Right cardiac atrium (tissue), 5 donors: ENCODE data around the gene PLEKHF1. TPM values are rescaled to one million over a fixed set of nuclear protein-coding genes. Genes with fewer than 3 reads are reported as not detected.

Experiments used
- ATAC-seq, 2 donors: fragments of 200-7000 bp; cut with Tn5 transposase; one replicate each; pipeline versions ENCODE4 v1.8.0 to v1.9.1; 2020; ENCODE audit warnings: moderate library complexity in 2 of 2, mild to moderate bottlenecking in 1 of 2
- DNase-seq, 3 donors: peaks; one replicate each; pipeline ENCODE4 v3.0.0-alpha.2; 2020
- H3K27ac ChIP-seq: one replicate; pipeline ENCODE4 v1.5.1; 2013; ENCODE audit warnings: mild to moderate bottlenecking, low read length, control low read depth, moderate library complexity
- H3K27me3 ChIP-seq: one replicate; pipeline ENCODE4 v1.6.1; 2013; ENCODE audit not compliant: control insufficient read depth, insufficient read depth
- H3K4me1 ChIP-seq: one replicate; pipeline ENCODE4 v1.6.1; 2013; ENCODE audit warnings: low read length; ENCODE audit not compliant: control insufficient read depth, insufficient read depth
- H3K4me3 ChIP-seq: one replicate; pipeline ENCODE4 v1.5.1; 2013; ENCODE audit warnings: low read length, control low read depth
- H3K9me3 ChIP-seq: one replicate; pipeline ENCODE4 v1.6.1; 2013; ENCODE audit warnings: low read length; ENCODE audit not compliant: control insufficient read depth
- WGBS: extraction: QIAGEN DNeasy Blood & Tissue Kit; methylation state at CpG from one replicate; pipeline ENCODE4 v1.1.7; 2013; 5-methylcytosine and 5-hydroxymethylcytosine counted together
- intact Hi-C, 4 donors: fragments of 100-400 bp; cut with DNase I; formaldehyde crosslinking; loops; one replicate each; pipeline versions ENCODE4 v1.11.0 to v1.14.0; 2022 to 2023
- polyA plus RNA-seq: library from polyadenylated mRNA; stranded (reverse); fragments of 200-250 nt; gene quantifications from one replicate; pipeline ENCODE4 v1.2.3, GENCODE V29; 2013
- total RNA-seq, 4 donors: library from RNA; stranded (reverse); fragmentation: NEBNext Ultra II Directional; extraction: Animal tissue kit (Norgen Biotek cat#: 25700); gene quantifications; one replicate each; pipeline ENCODE4 v1.2.1, GENCODE V29; 2021
- donor health status: healthy with polysubstance abuse.
- donor health status: DM: no; HTN: yes; CAD: no.
- donor health status: DM: no; HTN: no; CAD: no.
- donor health status: DM: no; HTN: yes; CAD: no; lungs with severe emphysema.
- donor health status: DM: yes; HTN: yes; CAD: no.

Gene PLEKHF1
- total and polyA plus RNA-seq, 5 donors: 25.1 to 44.1 (median 33.7) TPM

GRCh38 chr19:29634423-29635130, 30.7 kb upstream of the PLEKHF1 start:
- H3K27ac ChIP-seq: peak overlapping the region; percentile 12
- H3K9me3 ChIP-seq: no peaks in the 10 kb centered on the region
- 55% methylated on average over 6 of the region's 6 CpGs for WGBS
- DNase-seq (peak in 1 of 3 donors; percentile 68), ATAC-seq (peak; percentile 43 to 73)
- no peaks in the 10 kb centered on the region for H3K4me1 ChIP-seq
- intact Hi-C loops: no loop called here
- no peaks in the 10 kb centered on the region for H3K27me3 ChIP-seq
- no peak overlapping the region for H3K4me3 ChIP-seq

DNA sequence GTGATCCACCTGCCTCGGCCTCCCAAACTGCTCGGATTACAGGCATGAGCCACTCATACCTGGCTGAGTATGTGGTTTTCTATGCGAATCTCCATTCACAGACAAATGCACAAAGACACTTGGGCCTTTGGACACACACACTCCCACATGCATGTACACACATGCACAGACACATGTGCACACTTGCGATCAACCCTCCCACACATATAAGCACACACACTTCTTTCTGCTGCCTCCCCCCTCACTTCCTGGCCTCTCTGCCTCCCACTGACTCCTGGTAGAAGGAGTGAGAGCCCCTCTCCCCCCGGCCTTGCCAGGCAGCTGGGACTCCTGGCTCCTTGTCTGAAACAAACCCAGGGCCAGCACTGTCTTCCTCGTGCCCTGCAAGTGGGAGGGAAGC, 29.3 kb upstream of the PLEKHF1 start:
- no peak overlapping the region for H3K27ac ChIP-seq
- DNase-seq: no peak
- intact Hi-C loops: no loop called here
- 85% methylated on average over 6 of the region's 6 CpGs for WGBS
- H3K27me3 ChIP-seq: no peaks in the 10 kb centered on the region
- no peak overlapping the region for H3K4me3 ChIP-seq
- no peak for ATAC-seq
- H3K4me1 ChIP-seq: no peaks in the 10 kb centered on the region
- H3K9me3 ChIP-seq: no peaks in the 10 kb centered on the region

DNA sequence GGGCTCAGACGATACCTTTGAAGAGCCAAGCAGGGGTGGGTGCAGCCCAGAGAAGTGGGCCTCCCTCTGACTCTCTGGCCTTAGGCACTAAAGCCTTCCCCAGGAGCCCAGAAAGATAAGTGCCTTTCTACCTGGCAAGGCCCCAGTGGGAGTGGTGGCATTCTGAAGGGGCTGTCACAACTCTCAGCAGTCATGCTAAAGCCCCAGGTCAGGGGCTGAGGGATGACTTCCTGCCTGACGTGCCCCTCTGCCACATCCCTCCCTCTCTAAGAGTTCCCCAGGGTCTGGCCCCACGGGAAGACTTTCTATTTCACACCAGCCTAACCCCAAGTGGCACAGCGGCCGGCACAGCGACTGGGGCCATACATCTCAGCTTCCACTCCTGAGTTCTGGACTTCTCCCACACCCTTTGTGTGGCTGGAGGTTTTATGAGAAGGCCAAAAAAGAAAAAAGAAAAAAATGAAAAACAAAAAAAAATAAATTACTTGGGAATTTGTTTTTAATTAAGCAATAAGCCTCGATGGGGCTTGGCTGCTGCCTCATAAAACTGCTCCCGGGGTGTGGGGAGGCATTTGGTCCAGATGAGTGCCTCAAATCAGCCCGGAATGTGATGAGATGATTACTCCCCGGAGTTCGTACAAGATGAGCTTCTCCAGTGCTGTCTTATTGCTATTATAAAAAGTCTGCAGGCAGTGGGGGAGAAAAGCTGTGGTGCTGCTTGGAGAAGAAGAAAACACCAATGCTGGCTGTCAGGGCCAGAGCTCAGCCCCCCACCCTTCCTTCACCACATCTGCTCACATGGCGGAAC, 28.5 kb upstream of the PLEKHF1 start:
- no peak overlapping the region for H3K4me3 ChIP-seq
- WGBS: 53% methylated on average over 12 of the region's 12 CpGs
- ATAC-seq (no peak), DNase-seq (no peak)
- no peaks in the 10 kb centered on the region for H3K27me3 ChIP-seq
- intact Hi-C loops: no loop called here
- H3K27ac ChIP-seq: no peak overlapping the region
- H3K4me1 ChIP-seq: no peaks in the 10 kb centered on the region
- no peaks in the 10 kb centered on the region for H3K9me3 ChIP-seq

GRCh38 chr19:29639086-29639485, 26.2 kb upstream of the PLEKHF1 start:
- intact Hi-C loops: no loop called here
- DNase-seq (no peak), ATAC-seq (no peak)
- Histone ChIP-seq H3K4me1 (no peaks in the 10 kb centered on the region), H3K27me3 (no peaks in the 10 kb centered on the region), H3K4me3 (no peak overlapping the region), H3K9me3 (no peaks in the 10 kb centered on the region), H3K27ac (no peak overlapping the region)
- 90% methylated on average over 8 of the region's 8 CpGs for WGBS

GRCh38 chr19:29640231-29640630, 25.0 kb upstream of the PLEKHF1 start:
- 92% methylated on average over 12 of the region's 12 CpGs for WGBS
- Histone ChIP-seq H3K4me1 (peaks cover 2% of the 10 kb centered on the region), H3K4me3 (no peak overlapping the region), H3K27me3 (no peaks in the 10 kb centered on the region), H3K27ac (no peak overlapping the region), H3K9me3 (no peaks in the 10 kb centered on the region)
- ATAC-seq: no peak
- intact Hi-C loops: no loop called here
- no peak for DNase-seq

DNA sequence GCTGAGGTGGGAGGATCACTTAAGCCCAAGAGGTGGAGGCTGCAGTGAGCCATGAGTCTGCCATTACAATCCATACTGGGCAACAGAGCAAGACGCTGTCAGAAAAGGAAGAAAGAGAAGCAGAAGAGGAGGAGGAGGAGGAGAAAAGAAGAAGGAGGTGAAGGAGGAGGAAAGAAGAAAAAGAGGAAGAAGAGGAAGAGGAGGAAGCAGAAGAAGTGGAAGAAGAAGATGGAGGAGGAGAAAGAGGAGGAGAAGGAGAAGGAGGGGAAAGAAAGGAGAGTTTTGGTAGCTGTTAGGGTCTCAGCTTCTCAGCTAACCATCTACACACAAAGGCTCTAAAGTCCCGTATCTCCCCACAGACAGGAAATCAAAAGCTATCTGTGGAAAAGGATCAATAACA, 23.7 kb upstream of the PLEKHF1 start:
- no peaks in the 10 kb centered on the region for H3K9me3 ChIP-seq
- no peaks in the 10 kb centered on the region for H3K27me3 ChIP-seq
- DNase-seq (no peak), ATAC-seq (no peak)
- H3K27ac ChIP-seq: no peak overlapping the region
- H3K4me3 ChIP-seq: no peak overlapping the region
- H3K4me1 ChIP-seq: peaks cover 8% of the 10 kb centered on the region
- intact Hi-C loops: no loop called here
- 79% methylated on average over 2 of the region's 2 CpGs for WGBS

DNA sequence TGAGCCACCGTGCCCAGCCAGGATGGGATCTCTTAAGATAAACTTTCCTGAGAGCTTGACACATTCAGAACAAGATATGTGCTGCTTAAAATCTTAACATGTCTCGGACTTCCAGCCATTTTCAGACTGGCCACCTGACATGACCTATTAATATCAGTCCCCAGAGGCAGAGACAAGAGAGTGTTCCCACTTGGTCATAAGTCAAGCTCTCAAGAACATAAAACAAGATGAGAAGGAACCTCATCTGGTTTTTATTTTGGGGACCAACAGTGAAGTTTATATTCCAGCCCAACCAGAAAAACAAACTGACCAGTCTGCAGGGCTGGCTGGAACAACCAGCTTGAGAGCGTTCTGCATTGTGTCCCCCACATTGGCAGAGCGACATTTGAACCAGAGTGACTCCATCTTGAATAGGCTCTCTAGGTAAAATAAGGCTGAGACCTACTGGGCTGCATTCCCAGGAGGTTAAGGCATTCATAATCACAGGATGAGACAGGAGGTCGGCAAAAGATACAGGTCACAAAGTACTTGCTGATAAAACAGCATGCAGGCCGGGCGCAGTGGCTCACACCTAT, 21.8 kb upstream of the PLEKHF1 start:
- no peak overlapping the region for H3K4me3 ChIP-seq
- no peak for ATAC-seq
- 61% methylated on average over 7 of the region's 7 CpGs for WGBS

GRCh38 chr19:29644210-29644609, 21.1 kb upstream of the PLEKHF1 start:
- no peak for ATAC-seq
- H3K4me3 ChIP-seq: no peak overlapping the region
- H3K9me3 ChIP-seq: no peaks in the 10 kb centered on the region
- H3K4me1 ChIP-seq: peaks cover 8% of the 10 kb centered on the region
- no peak overlapping the region for H3K27ac ChIP-seq
- no peak for DNase-seq
- WGBS: 88% methylated on average over 6 of the region's 6 CpGs
- no peaks in the 10 kb centered on the region for H3K27me3 ChIP-seq
- intact Hi-C loops: no loop called here

More for the DNA sequence above, 21.8 kb upstream of the PLEKHF1 start:
- H3K4me1 ChIP-seq: peaks cover 8% of the 10 kb centered on the region
- no peak overlapping the region for H3K27ac ChIP-seq
- H3K9me3 ChIP-seq: no peaks in the 10 kb centered on the region
- no peaks in the 10 kb centered on the region for H3K27me3 ChIP-seq
- no peak for DNase-seq
- intact Hi-C loops: no loop called here

- ATAC-seq (peak in 1 of 2 donors; percentile 22), DNase-seq (no peak)
- intact Hi-C loops: no loop called here
- Histone ChIP-seq H3K4me1 (peaks cover 8% of the 10 kb centered on the region), H3K9me3 (no peaks in the 10 kb centered on the region), H3K27me3 (no peaks in the 10 kb centered on the region), H3K27ac (peak overlapping the region; percentile 67), H3K4me3 (no peak overlapping the region)
- WGBS: 17% methylated on average over 5 of the region's 5 CpGs
These were observed 19.8 kb upstream of the PLEKHF1 start for GRCh38 chr19:29645491-29645867.

- WGBS: 0% methylated on average over 8 of the region's 8 CpGs
- Histone ChIP-seq H3K4me3 (no peak overlapping the region), H3K4me1 (peaks cover 8% of the 10 kb centered on the region), H3K27ac (peak overlapping the region; percentile 88), H3K27me3 (no peaks in the 10 kb centered on the region), H3K9me3 (no peaks in the 10 kb centered on the region)
- DNase-seq (peak; percentile 76 to 89 (median 85)), ATAC-seq (peak; percentile 96 to 97)
- intact Hi-C loops: no loop called here
These were observed 19.4 kb upstream of the PLEKHF1 start for GRCh38 chr19:29645911-29646310.

DNA sequence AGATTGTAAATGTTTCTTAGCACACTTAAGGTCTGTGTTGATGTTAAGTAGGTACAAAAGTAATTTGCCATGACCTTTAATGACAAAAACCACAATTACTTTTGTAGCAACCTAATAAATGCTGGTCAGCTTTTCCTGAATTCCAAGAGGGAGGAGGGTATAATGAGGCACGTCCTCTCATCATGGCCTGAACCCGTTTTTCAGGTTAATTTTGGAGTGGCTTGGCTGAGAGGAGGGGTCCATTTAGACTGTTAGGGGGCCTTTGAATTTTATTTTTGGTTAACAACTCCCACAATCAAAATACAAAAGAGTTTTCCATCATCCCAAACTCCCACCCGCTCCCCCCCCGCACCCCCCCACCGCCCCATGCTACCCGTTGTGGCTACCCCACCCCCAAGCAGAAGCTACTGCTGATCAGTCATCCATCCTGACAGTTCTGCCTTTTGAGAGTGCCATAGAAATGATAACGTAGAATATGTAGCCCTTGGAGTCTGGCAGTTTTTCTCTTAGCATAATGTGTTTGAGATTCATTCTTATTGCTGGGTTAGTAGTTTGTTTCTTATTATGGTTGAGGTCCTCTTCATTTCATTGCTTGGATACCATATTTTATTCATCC, 14.4 kb upstream of the PLEKHF1 start:
- ATAC-seq (no peak), DNase-seq (no peak)
- no peak overlapping the region for H3K27ac ChIP-seq
- 65% methylated on average over 7 of the region's 7 CpGs for WGBS
- H3K9me3 ChIP-seq: no peaks in the 10 kb centered on the region
- H3K27me3 ChIP-seq: no peaks in the 10 kb centered on the region
- H3K4me1 ChIP-seq: peaks cover 3% of the 10 kb centered on the region
- intact Hi-C loops: no loop called here
- H3K4me3 ChIP-seq: no peak overlapping the region
